Measurements from ENCODE around the gene FILIP1L.

FILIP1L gene

GRCh38 chr3:99948467-99949089 lies 165.7 kb downstream of the FILIP1L start:
- Histone ChIP-seq H3K9ac (ENCODE audit: low read depth, low read length, poor library complexity, severe bottlenecking) (no peak overlapping the region), H3K9me3 (ENCODE audit: insufficient read depth, low read depth, low read length) (no peaks in the 10 kb centered on the region), H3K4me1 (ENCODE audit: insufficient read depth, low read length, poor library complexity, severe bottlenecking) (peaks cover 34% of the 10 kb centered on the region), H3F3A (ENCODE audit: low read depth) (no peaks in the 10 kb centered on the region), H3K36me3 (ENCODE audit: insufficient read depth, low read length) (no peaks in the 10 kb centered on the region), H3K9me2 (replicated peaks; ENCODE audit: low read depth, low read length) (no peaks in the 10 kb centered on the region), H2AFZ (ENCODE audit: low read length) (no peak overlapping the region), H3K4me2 (ENCODE audit: low read depth, low read length, poor library complexity, severe bottlenecking) (no peak overlapping the region), H3K4me3 (ENCODE audit: low read length, poor library complexity, severe bottlenecking) (no peak overlapping the region), H4K20me1 (ENCODE audit: insufficient read depth, low read length, poor library complexity, severe bottlenecking) (no peaks in the 10 kb centered on the region), H3K27me3 (ENCODE audit: insufficient read depth, low read length, poor library complexity, severe bottlenecking) (no peaks in the 10 kb centered on the region), H3K79me2 (ENCODE audit: insufficient read depth, low read length) (no peaks in the 10 kb centered on the region)
- TF ChIP-seq CTCF (conservative IDR thresholded peaks at IDR 0.05; ENCODE audit: low read length) (no peak), EZH2phosphoT487 (IDR thresholded peaks at IDR 0.05; ENCODE audit: borderline replicate concordance) (no peak)

- TF ChIP-seq EZH2phosphoT487 (IDR thresholded peaks at IDR 0.05; ENCODE audit: borderline replicate concordance) (no peak), CTCF (conservative IDR thresholded peaks at IDR 0.05; ENCODE audit: low read length) (no peak)
- H3K4me1 ChIP-seq (ENCODE audit: insufficient read depth, low read length, poor library complexity, severe bottlenecking) = peaks cover 30% of the 10 kb centered on the region
- H3K36me3 ChIP-seq (ENCODE audit: insufficient read depth, low read length) = no peaks in the 10 kb centered on the region
Observed at GRCh38 chr3:99947356-99947755, 166.9 kb downstream of the FILIP1L start.

GRCh38 chr3:99945328-99945995 lies 168.8 kb downstream of the FILIP1L start:
- Histone ChIP-seq H3K27me3 (ENCODE audit: insufficient read depth, low read length, poor library complexity, severe bottlenecking) (no peaks in the 10 kb centered on the region), H4K20me1 (ENCODE audit: insufficient read depth, low read length, poor library complexity, severe bottlenecking) (no peaks in the 10 kb centered on the region), H3K4me1 (ENCODE audit: insufficient read depth, low read length, poor library complexity, severe bottlenecking) (peaks cover 23% of the 10 kb centered on the region), H3K9me3 (ENCODE audit: insufficient read depth, low read depth, low read length) (no peaks in the 10 kb centered on the region), H3K9ac (ENCODE audit: low read depth, low read length, poor library complexity, severe bottlenecking) (no peak overlapping the region), H2AFZ (ENCODE audit: low read length) (no peak overlapping the region), H3K4me3 (ENCODE audit: low read length, poor library complexity, severe bottlenecking) (no peak overlapping the region), H3K36me3 (ENCODE audit: insufficient read depth, low read length) (no peaks in the 10 kb centered on the region), H3K79me2 (ENCODE audit: insufficient read depth, low read length) (no peaks in the 10 kb centered on the region), H3K4me2 (ENCODE audit: low read depth, low read length, poor library complexity, severe bottlenecking) (no peak overlapping the region), H3F3A (ENCODE audit: low read depth) (no peaks in the 10 kb centered on the region), H3K9me2 (replicated peaks; ENCODE audit: low read depth, low read length) (no peaks in the 10 kb centered on the region)
- no peak for TF ChIP-seq EZH2phosphoT487 (IDR thresholded peaks at IDR 0.05; ENCODE audit: borderline replicate concordance)
- no peak for TF ChIP-seq CTCF (conservative IDR thresholded peaks at IDR 0.05; ENCODE audit: low read length)

More at GRCh38 chr3:99947356-99947755, 166.9 kb downstream of the FILIP1L start:
- no peaks in the 10 kb centered on the region for H3K79me2 ChIP-seq (ENCODE audit: insufficient read depth, low read length)
- H3K9ac ChIP-seq (ENCODE audit: low read depth, low read length, poor library complexity, severe bottlenecking) = no peak overlapping the region
- H4K20me1 ChIP-seq (ENCODE audit: insufficient read depth, low read length, poor library complexity, severe bottlenecking) = no peaks in the 10 kb centered on the region
- no peak overlapping the region for H2AFZ ChIP-seq (ENCODE audit: low read length)
- no peaks in the 10 kb centered on the region for H3F3A ChIP-seq (ENCODE audit: low read depth)
- no peak overlapping the region for H3K4me3 ChIP-seq (ENCODE audit: low read length, poor library complexity, severe bottlenecking)
- no peak overlapping the region for H3K4me2 ChIP-seq (ENCODE audit: low read depth, low read length, poor library complexity, severe bottlenecking)
- no peaks in the 10 kb centered on the region for H3K9me2 ChIP-seq (replicated peaks; ENCODE audit: low read depth, low read length)
- no peaks in the 10 kb centered on the region for H3K27me3 ChIP-seq (ENCODE audit: insufficient read depth, low read length, poor library complexity, severe bottlenecking)
- no peaks in the 10 kb centered on the region for H3K9me3 ChIP-seq (ENCODE audit: insufficient read depth, low read depth, low read length)

Measured in Loucy (cell line).